Activated T-cell treated with anti-CD3 and anti-CD28 coated beads for 4 hours (primary cell): ENCODE data around the gene UCP2.

Experiments used
- DNase-seq: peaks from one replicate; pipeline ENCODE4 v3.0.0-alpha.2; 2020

Gene UCP2

DNA sequence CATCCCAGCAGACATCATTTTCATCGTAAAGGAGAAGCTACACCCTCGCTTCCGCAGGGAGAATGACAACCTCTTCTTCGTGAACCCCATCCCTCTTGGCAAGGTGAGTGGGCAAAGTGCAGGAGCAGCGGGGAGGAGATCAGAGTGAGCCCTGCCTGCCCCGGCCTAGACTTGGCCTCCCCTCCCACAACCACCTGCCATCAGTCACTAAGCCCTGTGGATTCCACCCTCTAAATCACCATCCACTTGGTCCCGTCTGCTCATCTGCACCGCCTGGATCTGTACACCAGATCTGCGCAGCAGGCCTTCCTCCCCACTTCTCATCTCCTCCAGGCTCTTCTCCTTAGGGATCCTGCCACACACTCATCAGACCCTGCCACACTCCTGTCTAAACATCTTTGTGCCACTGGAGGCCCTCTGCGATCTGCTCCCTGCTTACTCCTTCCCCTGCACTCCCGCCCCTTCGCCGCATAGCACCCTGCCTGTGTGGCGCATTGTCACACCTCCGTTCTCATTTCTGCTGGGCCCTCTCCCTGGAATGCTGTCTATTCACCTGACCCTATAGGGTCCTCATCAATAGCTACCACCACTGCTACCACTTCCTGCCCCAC is 14.2 kb downstream of the UCP2 start:
- no peak for DNase-seq

DNA sequence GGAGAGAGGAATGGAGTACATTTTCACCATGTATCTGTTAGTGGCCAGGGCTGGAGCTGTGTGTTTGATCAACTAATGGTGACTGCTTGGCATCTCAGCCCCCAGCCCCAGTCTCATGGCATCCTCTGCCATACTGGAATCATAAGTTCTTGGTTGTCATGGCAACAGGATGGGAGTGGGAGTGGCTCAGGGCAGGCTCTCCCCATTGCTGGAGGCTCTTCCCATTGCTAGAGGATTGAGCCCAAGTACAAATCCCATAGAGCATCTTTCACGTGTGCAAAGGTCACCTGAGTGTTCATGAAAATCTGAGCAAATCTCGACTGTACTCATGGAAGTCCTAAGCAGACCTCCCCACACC is 16.9 kb downstream of the UCP2 start:
- no peak for DNase-seq

DNA sequence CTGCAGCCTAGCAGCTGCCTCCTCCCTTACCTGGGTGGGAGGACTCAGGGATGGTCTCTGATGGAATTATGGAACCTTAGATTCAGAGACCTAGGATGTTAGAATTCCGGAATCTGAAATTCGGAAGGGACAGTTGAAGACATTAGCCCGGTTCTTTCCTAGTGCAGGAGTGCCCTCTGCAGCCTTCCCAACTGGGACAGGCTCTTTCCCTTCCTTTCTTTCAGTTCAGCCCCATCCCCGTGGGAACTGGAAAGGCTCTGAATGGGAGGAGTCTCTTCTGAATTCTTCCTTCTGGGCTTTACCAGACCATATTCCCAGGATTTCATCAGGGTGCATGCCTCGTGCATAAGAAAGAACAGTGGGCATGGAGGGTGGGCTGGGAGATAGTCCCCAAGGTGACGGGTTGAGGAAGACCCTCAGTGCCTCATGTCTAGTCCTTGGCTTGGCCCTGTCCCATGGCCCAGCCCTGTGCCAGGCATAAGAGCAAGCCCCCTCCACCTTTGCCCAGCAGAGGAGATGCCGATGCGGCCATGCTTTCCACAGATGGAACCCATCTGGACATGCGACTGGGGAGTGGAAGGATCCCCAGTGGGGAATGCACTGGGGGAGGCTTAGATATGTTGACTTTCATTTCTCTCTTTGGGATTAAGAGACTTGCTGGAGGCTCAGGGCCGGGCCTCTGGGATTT is 17.4 kb downstream of the UCP2 start:
- no peak for DNase-seq

DNA sequence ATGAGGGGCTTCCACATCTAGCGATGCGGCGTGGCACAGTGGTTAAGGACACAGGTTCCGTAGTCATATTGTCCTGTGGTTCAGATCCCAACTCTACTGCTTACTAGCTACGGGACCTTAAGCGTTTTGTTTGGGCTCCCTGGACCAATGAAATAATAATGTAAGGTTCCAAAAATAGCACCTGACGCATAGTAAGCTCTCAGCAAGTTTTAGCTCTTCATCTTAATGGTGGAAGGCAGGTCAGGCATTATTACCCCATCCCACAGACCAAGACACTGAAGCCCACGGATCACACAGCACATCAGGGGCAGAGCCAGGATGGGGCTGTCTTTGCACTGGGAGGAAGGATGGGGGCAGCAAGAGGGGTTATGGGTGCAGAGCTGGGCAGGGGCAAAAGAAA is 18.8 kb downstream of the UCP2 start:
- DNase-seq: no peak

DNA sequence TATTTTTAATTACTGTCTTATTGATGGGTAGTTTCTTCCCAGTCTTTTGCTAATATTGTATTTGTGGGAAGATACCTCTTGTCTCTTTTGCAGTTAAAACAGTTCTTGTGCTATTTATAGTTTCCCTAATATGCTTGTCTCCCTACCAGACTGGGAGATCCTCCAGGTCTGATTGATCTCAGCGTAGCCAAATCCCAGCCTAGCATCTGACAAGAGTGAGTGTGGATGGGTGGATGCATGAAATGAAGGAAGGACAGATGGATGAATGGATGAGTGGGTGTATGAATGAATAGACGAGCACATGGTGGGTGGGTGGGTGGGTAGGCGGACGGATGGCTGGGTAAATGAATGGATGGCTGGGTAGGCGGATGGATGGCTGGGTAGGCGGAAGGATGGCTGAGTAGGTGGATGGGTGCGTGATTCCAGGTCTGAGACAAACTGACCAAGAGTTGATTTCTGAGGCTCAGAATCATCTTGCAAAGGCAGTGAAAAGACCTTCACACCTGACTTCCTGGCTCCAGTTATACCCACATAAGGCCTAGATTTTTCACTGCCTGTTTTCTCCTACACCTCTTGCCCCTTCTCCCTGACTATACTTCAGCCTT is 20.4 kb downstream of the UCP2 start:
- no peak for DNase-seq

DNA sequence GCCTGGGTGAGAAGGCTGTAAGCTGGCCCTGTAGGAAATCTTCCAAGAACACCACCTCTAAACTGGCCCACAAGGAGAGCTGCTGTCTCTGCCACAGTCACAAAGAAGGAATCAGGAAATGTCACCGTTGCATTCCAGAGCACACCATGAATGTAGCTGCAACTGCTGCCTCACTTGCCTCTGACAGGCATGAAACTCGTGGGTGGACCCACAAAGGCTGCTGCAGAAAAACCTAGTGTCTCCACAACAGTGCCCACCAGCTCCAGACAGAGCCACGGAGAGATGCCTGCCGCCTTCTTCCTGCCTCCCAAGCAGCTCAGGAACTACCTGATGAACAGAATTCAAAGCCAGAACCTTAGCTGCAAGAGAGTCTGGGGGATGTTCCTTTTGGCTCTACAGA is 21.3 kb downstream of the UCP2 start:
- DNase-seq: no peak

DNA sequence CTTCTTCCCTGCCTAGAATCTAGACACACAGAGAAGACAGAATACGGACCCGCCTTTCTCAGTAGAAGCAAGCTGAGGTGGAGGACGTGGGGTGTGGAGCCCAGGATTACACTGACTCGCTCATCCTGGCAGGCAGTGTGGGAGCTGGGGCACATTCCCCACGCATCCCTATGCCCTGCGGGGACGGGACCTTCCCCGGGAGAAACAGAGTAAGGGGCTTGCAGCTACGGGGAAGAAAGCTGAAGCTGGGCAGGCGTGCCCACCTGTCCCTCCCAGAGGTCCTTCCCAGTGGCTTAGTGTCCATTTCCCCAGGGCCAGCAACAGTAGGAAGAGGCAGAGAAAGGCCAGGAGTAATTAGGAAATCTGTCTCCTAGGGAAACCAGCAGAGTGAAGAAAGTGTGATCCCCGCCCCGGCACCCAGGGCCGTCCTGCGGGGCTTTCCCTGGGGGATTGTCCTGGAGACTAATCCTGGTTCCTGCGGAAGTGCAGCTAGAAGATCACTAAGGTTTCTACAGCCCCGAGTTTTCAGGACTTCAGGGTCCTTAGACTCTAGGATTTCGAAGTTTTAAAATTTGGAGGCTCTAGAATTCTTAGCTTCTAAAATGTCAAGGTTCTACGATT is 24.0 kb downstream of the UCP2 start:
- no peak for DNase-seq

DNA sequence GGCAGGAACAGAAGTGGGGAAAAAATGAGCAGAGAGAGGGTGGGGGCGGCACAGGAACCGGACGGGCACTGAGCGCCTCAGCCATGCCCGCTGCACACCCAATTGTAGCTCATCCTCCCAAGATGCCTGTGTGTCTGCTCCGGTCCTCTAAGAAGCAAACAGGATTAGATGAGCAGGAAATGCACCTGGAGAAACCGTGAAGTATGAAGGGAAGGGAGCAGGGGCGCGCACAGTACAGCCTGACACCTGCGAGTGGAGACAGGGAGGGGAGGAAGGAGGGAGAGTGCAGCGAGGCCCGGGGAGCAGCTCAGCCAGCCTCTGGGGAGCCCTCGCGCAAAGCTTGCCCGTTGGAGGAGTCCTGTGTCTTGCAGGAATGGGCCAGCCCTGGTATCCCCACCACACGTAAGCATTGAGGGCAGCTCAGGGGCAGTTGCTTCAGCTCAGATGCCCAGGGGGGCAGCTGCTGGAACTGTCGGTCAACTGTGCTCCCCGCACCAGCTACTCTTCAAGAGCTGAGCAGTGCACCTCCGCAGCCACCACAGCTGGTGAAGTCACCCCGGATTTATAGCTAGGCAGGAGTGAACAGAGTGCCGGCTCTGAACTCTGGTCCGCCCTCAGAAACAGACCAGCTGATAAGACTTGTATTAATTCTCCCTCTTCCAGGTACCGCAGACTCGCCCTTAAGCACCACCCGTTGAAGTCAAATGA is 24.8 kb downstream of the UCP2 start:
- no peak for DNase-seq

DNA sequence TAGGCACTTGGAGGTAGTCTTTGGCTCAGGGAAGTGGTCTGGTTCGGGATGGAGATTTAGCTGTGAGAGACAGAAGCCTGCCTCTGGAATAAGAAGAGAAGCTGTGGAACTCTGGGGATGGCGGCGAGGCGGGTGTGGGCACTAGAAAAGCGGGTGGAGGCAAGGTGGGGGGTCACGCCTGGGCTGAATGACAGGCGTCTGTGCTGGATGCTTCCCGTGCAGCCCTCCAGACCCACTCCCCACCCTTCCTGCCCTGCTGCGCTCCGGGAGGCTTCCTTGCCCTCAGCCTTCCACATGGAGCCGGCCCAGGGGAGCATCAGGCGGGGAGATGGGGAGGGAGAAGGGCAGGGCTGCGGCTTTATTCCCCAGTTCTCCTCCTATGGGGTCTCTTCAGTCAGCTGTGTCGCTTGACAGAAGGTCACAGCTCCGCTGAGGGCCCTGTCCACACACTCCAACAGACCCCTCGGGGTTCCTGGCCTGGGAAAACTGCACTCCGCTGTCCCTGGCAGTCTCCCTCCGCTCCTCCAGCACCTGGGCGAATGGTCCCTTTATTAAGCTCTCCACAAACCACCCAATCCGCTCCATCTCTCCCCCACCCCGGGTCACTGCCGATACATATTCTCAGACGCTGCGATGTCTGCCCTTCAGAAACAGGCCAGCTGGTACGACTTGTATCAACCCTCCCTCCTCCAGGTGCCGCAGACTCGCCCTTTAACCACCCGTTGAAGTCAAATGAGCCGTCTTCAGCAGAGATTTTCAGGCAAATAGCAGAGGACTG is 25.6 kb downstream of the UCP2 start:
- no peak for DNase-seq

DNA sequence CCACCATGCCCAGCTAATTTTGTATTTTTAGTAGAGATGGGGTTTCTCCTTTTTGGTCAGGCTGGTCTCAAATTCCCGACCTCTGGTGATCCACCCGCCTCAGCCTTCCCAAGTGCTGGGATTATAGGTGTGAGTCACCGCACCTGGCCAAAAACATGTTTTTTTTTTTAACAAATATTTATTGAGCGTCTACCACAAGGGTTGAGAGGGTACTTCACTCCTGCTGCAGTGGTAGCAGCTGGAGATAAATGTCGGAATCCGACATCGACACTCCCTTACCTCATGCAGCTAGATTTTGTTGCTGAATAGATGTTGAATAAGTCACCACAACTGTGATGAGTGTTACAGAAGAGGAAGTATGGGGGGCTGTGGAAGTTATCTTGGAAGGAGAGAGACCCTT is 30.8 kb downstream of the UCP2 start:
- DNase-seq: no peak

DNA sequence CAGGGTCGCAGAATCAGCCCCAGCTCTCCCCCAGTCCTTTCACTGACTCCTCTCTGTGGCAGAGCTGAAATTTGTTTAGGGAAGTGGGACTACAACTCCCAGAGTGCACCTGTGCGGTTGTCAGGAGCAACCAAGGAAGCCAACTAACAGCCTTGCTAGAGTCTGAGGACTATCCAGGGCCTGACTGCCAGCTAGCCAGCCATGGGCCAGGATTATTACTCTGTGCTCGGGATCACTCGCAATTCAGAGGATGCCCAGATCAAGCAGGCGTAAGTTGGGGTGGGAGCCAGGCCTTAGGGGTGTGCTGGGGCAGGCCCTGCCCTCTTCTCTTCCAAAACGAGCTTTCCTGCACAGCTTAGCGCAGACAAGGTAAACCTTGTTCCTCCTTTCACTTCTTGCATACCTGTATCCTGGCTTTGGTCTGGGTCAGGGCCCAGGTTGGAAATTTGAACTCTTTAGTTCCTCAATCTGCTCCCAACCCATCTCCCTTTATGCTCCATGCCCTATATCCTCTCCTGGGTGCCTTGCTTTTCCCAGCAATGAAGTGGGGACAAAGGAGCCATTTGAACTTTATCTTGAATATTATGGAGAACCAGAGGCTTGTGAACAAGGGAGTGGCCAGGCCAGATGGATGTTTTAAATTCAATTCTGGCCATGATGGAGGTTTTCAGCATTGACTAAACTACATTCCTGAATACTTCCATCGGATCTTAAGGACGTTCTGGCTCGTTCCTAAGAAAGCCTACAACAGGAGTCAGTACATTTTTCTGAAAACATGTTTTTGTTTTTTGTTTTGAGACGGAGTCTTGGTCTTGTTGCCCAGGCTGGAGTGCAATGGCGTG is 31.6 kb downstream of the UCP2 start, which contains the start of gene DNAJB13:
Gene DNAJB13 (plus strand): TSS at position 158 of the 842 bp plus-strand sequence. CDS start 44 bp downstream, at position 202.
- DNase-seq: no peak

DNA sequence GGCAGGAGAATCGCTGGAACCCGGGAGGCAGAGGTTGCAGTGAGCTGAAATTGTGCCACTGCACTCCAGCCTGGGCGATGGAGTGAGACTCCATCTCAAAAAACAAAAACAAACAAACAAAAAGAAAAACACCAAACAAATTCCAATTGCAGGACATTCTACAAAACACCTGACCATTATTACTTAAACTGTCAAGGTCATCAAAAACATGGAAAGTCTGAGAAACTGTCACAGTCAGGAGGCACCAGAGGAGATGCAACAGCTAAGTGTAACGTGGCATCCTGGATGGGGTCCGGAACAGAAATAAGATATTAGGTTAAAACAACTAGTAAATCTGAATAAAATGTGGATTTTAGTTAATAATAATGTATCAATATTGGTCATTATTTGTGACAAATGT is 32.7 kb downstream of the UCP2 start:
- no peak for DNase-seq

DNA sequence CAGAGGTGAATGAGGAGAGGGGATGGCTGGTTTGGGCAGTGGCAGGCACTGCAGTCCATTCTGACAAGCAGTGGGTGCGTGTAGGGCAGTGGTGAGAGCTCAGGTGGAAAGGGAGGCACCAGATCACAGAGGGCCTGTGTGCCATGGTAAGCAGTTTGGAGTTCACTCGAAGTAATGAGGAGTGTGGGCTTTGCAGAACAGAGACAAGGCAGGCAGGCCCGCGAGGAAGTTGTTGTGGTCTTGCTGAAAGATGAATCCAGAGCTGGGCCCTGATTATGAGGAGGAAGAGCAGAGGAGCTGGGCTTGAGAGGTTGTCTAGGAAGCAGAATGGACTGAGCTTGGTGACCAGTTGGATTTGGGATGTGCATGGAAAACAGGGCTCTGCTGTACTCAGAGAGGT is 33.4 kb downstream of the UCP2 start:
- DNase-seq: no peak

DNA sequence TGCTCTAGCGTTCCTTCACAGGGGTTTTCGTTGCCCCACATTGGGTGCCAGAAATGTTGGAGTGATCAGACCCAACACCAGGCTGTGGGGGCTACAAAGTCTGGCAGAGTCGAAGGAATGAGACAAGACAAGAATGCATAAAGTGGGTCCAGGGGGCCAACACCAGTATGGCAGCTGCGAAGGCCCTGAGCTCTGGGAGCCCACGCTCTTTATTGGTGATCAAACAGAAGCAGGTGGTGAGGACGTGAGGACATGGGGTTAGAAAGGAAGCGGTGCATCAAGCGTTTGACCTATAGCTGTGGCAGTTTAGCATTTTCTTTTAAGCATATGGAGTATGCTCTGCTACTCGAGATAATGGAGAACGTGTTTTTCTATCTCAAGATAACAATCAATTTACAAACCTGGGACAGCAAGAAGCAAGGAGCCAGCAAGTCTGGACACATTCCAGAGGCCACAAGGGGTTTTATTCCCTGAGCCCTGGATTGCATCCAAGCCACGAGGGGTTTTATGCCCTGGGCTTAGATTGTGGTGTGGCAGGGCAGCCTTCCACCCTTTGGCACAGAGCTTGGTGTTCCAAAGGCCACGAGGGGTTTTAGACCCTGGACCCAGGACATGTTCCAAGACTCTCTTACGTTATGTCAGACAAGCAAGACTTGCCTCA is 35.7 kb downstream of the UCP2 start:
- no peak for DNase-seq

DNA sequence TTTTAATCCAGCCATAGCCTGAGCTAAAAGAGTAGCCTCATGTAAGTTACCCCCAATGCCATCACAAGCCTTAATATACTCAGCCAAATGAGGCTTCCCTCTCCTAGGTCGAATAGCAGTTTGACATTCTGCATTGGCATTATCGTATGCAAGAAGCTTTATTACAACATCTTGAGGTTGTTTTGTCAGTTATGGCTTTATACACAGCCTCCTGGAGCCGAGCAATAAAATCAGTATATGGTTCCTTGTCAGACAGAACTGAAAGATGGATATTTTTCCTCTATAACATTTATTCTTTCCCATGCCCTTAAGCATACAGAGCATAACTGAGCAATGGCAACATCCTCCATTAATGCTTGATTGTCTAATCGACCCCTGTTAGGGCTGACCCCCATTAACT is 37.2 kb downstream of the UCP2 start:
- DNase-seq: no peak

DNA sequence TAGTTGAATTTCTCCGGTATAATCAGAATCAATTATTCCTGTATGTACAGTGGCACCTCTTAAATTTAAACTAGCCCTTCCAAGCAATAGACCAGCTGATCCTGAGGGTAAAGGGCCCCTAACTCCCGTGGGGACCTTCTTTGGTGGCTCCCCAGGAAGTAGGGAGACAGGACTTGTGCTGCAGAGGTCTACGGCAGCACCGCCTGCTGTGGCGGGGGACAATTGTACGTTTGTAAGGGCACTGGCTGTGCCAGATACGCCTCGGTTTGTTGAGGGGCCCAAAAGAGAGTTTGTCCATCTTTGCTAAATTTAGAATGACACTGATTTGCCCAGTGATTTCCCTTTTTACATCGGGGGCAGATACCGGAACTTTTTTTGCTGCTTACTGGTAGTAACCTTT is 37.7 kb downstream of the UCP2 start:
- no peak for DNase-seq

DNA sequence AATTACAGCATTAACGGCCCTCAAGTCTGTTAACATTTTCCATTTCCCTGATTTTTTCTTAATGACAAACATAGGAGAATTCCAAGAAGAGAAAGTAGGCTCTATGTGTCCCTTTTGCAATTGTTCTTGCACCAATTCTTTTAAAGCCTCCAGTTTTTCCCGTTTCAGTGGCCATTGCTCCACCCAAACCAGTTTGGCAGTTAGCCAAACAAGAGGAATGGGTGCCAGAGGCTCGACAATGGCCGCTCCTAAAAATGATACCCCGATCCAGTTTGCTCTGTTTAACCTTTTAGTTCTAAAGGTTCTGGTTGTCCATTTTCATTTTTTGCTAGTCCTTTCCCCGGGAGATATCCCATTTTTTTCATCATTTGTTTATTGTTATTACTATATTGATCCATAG is 38.6 kb downstream of the UCP2 start:
- DNase-seq: no peak

DNA sequence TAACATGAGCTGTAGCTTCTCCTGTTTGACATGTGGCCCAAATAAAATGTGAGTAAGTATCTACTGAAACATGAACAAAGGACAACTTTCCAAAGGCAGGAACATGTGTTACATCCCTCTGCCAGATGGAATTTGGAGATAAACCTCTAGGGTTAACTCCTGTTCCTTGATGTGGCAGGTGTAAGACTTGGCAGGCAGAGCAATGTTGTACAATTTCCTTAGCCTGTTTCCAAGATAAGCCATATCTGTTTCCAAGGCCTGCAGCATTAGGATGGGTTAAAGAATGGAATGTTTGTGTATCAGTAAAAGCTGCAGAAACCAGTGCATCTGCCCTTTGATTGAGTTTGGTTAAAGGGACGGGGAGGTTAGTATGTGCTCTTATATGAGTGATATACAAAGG is 40.6 kb downstream of the UCP2 start:
- DNase-seq: no peak

DNA sequence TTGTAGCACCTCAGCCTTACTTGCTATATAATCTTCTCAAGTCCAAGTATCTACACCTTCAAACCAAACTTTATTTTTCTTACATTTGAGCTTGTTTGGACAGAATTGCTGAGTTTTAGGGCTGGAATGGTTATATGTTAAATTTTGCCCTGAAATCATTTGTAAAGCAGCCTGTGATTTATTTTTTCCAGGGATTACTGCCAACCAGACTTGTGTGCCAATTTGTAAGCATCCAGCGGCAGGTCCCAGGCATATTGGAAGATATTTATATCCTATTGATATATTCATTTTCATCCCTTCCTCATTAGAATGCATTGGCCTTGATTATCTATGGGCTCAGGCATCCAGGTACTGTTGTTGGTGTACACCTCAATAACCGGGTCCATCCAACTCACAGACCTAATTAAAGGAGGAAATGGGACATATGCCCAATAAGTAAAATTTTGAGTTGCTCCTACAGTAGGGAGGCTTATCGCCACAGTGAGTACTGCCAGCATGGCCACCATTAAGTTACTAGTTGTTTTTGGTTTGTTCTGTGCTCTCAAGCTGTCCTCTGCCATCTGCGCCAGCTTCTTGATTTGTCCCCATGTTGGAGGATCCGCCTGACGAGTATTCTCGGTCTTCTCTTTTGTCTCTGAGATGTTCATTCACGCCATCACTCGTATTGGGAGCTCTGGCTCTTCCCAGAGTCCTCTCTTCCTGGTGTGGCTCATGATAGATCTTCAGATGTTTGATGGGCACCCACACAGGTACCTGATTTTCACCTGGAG is 41.7 kb downstream of the UCP2 start:
- DNase-seq: no peak

DNA sequence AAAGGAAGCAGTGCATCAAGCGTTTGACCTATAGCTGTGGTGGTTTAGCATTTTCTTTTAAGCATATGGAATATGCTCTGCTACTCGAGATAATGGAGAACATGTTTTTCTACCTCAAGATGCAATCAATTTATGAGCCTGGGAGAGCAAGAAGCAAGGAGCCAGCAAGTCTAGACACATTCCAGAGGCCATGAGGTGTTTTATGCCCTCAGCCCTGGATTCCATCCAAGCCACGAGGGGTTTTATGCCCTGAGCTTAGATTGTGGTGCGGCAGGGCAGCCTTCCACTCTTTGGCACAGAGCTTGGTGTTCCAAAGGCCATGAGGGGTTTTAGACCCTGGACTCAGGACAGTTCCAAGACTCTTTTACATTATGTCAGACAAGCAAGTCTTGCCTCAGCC is 43.5 kb downstream of the UCP2 start:
- no peak for DNase-seq
